HG03520 (cell line): Measurements from ENCODE around the gene CDKN2C.
"Not testable (repeated sequence)": the region's sequence is repeated elsewhere in the genome, so short reads cannot be mapped to it uniquely, and the experiment has no call there.

Experiments
- ATAC-seq: cut with Tn5 transposase; IDR thresholded peaks from one replicate; pipeline ENCODE4 v1.9.1; 2021; ENCODE audit warnings: mild to moderate bottlenecking, moderate library complexity; ENCODE audit not compliant: unreplicated experiment

The CDKN2C gene

DNA sequence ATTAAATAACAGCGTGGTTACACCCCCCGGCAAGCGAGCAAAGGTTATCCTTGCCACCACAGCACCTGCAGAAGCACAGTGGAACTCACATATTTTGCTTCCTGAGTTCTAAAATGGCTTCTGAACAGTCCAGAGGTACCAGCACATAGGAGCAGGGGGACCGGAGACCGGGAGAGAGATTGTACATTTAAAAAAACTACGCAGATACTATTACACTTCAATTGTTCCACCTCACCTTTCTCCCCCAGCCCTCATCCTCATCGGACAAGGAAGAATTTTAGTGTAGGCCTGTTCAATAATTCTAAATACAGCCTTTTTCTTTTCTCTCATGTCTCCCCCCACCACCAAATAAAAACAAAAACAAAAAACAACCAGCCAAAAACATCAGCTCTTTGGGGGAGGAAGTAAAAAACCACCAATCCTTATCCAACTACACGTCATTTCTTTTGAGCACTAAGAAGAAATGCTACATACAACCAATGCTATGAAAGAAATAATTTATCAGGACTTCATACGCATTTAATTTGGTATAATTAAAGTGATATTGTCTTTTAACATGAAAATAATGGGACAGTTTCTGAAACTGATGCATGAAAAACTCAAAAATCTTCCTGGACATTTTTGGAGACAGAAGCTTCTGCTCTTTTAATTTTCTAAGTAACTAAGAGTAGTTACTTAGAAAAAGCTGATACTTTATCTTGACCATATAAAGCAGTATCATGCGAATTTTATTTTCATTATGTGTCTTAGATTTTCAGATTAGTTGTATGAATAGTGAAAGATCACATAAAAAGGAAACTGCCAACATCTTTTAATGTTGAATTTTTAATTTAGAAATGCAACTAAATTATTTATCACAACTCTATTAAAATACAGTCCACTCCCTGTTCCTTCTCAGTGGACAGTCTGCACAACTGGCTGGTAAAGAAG, 9.1 kb downstream of the CDKN2C start:
- no peak for ATAC-seq

DNA sequence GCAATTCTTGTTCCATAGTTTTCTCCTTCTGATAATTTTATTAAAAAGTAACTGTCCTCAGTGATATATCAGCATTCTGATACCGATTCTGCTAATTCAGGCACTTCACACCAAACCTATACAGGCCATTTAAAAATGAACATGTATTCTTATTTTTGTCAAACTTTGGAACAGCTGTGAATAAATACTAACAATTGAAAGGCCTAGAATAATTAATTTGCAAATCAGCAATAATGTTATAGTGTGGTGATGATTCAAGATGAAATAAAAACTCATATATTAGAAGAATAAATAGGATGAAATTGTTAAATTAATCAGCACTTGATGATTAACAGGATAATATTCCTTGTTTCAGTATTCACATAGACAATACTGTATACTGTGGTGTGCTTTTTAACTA, 9.9 kb downstream of the CDKN2C start:
- ATAC-seq: no peak

DNA sequence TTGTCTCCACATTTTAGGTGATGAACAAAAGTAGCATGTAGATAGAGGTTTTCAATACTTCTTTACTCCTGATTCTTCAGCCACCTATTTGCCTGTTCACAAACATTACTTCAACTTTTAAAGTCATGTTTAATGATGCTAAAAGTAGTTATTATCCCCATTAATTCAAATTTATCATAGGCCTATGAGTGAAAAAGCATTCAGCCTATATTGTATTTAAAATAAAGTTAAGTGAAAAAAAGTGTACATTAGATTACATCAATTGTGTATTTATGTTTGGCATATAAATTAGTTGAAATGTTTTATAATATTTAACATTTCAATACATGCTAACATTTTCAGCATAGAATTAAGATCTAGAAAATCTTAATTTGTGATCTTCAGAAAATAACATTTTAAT, 10.5 kb downstream of the CDKN2C start:
- ATAC-seq: no peak

DNA sequence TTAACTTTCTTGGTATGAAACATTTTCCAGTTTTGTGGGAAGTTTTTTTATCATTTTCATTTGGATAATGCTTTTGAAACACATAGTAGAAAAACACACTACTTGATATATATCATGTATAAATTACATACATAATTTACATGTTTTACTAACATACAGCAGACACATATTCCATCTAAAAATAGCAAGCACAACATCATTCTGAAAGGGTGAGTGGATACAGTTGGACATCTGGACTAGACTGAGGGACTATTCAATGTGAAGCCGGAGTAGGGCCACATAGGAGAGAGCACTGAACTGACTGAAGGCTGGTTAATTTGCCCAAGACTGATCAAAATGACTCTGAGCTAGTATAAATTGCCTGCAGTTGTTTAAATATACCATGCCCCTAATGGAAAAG, 11.7 kb downstream of the CDKN2C start:
- no peak for ATAC-seq

DNA sequence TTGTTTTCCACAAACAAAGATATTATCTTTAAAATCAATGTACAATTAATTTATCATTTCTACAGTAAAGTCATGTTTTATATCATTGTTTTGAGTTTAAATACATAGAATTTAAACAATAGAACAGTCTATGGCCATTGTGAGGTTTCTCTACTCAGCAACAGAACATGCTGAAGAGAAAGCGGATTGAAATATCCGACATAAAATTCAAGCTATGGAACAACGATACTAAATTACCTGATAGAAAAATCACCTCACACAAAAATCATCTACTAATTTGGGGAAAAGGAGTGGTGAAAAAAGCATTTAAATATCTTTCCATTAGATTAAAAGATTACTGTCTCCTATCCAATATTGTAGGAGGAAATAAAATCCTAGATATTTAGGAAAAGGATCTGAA, 12.6 kb downstream of the CDKN2C start:
- no peak for ATAC-seq

DNA sequence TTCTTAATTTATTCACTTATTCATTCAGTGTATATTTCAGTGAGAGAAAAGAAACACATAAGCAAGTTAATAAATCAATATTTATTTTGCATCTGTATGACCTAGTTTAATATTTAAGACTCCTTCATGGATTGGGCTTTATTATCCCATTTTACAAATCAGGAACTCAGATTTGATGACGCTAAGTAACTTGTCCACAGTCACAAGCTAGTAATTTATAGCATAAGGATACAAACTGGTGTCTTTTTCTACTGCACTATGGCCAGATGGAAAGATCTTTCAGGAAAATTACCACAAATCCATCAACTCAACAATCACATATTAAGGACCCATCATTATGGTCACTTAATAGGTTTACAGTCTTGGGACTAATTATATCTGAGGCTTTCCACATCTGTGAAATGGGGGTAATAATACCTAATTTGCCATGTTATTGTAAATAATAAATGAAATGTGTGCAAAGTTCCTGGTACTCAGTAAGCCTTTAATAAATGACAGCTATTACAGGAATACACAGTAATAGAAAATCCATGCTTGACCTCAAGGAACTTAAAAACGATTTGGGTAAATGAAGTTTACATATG, 13.3 kb downstream of the CDKN2C start:
- ATAC-seq: no peak

DNA sequence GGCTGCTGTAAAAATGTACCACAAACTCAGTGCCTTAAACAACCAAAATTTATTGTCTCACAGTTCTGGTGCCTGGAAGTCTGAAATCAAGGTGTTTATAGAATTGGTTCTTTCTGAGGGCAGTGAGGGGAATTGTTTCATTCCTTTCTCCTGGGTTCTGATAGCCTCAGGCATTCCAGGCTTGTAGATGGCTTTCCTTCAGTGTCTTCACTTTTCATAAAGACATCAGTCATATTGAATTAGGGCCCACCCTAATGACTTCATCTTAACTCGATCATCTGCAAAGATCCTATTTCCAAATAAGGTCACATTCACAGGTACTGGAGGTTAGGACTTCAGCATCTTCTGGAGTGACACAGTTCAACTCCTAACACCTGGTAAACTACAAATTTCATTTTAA, 15.0 kb downstream of the CDKN2C start:
- ATAC-seq: no peak

DNA sequence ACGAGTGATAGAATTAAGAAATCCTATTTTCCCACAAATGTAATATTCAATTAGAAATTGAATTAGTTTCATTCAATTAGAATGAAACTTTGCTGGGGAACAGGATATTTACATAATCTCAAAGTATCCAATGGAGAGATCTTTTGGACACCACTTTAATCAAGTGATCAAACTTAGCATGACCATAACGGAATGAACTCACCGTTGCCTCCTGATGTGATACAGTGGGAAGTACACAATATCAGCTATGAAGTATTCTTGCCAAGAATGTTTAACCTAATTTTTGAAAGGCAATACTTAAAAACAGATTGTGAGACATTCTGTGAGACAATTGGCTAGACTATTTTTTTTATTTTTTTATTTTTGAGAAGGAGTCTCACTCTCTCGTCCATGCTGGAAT, 16.6 kb downstream of the CDKN2C start:
- ATAC-seq: no peak

DNA sequence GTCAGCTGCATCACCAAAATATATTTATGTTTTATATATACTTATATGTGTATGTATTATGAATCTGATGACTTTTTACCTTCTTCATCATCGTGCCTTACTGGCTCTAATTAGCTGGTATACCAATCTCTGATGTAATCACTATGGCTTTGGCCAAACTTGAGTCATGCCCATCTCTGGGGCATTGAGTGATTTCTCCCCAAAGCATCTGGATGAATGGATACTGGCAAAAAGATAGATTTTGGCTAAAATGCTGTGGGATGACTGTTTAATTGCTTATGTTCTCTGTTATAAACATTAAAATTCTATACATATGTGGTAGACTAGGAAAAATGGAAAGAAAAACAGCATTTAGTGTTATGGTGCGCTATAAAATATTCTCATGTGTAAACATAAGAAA, 19.6 kb downstream of the CDKN2C start:
- ATAC-seq: no peak

DNA sequence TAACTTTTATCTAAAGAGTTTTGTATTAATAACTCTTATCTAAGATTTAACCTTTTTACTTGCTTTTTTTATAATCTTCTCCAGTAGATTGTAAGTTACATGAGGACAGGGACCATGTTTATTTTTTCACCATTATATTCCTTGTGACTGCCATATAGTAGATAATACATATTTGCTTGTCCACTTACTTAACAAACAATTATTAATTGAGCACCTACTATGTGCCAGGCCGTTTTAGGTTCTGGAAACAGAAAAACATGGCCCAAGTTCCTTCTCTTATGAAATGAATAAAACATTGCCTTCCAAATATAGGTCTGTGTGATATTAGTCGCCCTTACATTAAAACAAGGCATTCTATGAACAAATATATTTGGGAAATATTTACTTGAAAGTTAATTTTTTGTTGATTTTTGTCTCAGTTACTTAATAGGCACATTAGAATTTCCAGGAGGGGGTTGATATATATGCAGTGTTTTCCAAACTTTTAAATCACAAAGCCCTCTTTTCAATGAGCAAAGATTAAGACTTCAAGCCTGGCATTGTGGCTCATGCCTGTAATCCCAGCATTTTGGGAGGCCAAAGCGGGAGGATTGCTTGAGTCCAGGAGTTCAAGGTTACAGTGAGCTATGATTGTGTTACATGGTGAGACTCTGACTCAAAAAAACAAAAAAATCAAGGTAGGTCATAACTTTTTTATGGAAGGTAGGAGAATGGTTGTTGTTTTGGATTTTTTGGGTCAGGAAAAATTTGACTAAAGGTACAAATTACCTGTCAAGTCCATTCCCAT, 22.7 kb downstream of the CDKN2C start:
- ATAC-seq: no peak

DNA sequence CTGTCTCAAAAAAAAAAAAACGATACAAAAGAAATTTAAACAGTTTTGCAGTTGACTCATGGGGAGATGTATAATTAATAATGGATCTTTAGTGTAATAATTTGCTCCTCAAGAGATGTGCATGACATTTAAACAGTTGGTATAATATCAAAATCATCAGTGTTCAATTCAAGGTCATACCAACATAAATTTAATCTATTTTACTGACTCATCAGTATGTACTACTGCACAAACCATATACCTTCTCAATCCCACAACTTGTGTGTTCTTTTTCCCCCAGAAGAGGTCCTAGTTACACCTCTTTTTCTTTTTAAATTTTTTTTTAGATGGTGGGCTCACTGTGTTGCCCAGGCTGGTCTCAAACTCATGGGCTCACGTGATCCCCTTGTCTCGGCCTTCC, 23.6 kb downstream of the CDKN2C start:
- ATAC-seq: no peak

DNA sequence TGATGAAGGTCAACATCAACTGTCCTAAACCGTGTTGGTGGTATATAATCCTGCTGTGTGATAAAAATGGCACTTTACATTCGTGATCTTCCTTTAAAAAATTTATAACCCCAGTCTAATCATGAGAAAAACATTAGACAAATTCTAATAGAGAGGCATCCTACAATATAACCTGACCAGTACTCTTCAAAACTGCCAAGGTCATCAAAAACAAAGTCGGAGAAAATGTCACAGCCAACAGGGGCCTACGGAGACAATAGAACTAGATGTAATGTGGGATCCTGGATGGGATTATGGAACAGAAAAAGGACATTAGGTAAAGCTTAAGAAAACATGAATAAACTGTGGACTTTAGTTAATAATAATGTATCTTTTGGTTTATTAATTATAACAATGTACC, 25.0 kb downstream of the CDKN2C start:
- no peak for ATAC-seq

DNA sequence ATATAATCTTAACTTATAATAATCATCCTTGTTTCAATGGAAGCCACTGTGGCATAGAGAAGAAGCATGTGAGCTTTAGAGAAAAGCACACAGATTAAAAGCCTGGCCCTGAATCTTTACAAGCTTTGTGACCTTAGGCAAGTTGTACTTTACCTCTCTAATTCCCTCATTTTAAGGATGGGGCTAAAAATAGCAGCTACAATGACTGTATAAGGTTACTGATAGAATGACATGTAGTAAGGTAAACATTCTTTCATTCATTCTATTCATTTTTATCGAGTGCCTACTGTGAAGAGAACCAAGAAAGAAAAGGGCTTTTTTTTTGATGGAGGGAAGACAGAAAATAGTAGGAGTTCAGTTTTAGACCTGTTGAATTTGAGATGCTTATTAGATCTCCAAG, 25.6 kb downstream of the CDKN2C start:
- no peak for ATAC-seq

DNA sequence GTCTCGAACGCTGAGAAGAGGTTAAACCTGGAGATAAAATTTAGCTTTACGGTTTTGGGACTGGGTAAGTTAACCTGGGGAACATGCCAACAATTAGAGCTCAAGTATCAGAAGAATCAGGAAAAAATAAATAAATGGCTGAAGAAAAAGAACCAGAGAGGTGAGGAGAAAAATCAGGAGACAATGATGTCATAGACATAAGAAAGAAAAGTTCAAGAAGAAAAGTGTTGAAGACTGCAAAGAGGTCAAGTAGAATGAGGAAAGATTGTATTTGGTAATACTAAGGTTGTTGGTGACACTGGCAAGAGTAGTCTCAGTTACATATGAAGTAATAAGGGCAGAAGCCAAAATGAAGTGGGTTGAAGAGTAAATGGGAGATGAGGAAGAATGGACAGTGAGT, 26.0 kb downstream of the CDKN2C start:
- ATAC-seq: no peak

DNA sequence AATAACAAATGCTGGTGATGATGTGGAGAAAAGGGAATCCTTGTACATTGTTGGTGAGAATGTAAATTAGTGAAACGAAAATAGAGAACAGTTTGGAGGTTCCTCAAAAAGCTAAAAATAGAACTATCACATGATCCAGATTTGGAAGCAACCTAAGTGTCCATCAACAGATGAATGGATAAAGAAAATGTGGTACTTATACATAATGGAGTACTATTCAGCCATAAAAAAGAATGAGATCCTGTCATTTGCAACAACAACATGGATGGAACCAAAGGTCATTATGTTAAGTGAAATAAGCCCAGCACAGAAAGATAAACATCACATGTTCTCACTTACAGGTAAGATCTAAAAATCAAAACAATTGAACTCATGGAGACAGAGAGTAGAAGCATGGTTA, 29.3 kb downstream of the CDKN2C start:
- ATAC-seq: not testable (repeated sequence)

DNA sequence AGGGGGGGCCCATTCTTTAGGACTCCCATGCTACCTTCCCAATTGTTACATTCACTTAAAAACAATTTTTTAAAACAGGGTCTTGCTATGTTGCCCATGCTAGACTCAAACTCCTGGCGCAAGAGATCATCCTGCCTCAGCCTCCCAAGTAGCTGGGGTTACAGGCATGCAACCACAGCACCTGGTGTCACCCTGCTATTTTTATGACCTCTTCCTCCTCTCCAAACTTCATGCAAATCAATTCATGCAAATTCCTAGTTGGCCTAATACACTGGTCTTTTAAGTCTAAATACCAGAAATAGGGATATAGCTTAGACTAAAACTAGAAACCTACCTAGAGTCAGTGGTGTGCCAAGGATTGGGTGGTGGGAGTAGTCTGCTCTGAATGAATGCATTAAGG, 30.1 kb downstream of the CDKN2C start:
- ATAC-seq: peak; percentile 46

DNA sequence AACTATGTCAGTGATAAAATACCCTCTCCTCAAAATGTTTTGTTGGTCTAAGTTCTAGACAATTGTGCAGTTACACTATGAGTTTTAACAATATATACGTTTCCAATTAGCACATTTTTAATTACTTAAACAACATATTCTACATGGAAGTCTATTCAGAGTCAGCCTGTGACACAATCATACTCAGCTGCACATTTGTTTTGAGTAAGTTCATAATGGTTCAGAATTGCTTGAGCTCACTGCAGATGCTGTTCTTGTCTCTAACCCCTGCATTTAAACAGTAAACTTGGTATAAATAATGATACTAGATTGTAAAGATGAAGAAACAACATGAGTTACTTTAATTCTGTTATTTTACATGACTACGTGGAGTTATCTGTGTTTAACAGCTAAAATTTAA, 30.6 kb downstream of the CDKN2C start:
- ATAC-seq: no peak

DNA sequence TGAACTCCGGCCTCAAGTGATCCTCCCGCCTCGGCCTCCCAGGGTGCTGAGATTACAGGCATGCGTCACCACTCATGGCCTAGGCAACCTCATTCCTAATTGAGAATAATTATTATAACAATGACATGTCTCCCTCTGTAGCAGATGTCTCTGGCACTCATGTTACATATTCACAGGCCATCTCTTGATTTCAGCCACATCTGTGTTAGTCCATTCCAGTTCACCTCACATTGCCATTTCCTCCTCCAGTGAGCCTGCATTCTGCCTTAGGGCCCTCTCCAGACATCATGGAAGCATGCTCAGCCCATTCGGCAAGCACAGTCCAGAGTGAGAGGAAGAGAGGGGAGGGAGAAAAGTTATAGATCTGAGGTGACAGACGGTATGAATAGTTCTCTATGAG, 32.5 kb downstream of the CDKN2C start:
- no peak for ATAC-seq

DNA sequence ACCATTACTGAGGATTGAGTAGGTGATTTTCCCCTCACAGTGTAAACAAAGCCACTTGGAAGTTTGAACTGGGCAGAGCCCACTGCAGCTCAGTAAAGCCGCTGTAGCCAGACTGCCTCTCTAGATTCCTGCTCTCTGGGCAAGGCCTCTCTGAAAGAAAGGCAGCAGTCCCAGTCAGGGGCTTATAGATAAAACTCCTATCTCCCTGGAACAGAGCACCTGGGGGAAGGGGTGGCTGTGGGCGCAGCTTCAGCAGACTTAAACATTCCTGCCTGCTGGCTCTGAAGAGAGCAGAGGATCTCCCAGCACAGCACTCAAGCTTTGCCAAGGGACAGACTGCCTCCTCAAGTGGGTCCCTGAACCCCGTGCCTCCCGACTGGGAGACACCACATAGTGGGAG, 35.5 kb downstream of the CDKN2C start:
- ATAC-seq: not testable (repeated sequence)

DNA sequence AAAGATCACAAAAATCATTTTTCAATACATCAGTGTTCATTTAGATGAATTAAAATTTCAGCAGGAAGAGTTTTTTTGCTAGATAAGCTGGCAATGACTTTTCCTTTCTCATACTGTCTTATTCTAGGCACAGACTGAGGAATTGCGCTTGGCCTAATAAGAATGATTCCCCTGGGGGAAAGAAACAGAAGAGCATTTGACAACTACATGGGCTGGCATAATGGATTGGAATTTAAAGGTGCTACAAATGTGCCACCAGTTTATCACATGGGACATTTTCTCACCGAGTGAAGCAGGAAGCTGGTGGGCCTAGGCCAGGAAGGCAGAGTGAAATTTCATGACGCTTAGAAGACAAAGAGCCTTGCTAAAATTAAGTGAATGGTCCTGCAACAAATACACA, 39.3 kb downstream of the CDKN2C start:
- no peak for ATAC-seq

DNA sequence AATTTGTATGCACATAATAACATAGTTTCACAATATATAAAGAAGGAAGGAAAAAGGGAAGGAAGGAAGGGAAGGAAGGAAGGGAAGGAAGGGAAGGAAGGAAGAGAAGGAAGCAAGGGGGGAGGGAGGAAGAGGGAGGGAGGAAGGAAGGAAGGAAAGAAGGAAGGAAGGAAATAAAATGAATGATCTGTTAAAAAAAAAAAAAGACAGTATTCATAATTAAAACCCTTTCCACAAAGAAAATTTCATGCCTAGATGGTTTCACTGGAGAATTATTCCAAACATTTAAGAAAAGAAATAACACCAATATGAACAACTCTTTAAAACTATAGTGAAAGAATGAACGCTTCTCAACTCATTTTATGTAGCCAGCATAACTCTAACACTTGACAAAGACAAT, 44.8 kb downstream of the CDKN2C start:
- no peak for ATAC-seq

DNA sequence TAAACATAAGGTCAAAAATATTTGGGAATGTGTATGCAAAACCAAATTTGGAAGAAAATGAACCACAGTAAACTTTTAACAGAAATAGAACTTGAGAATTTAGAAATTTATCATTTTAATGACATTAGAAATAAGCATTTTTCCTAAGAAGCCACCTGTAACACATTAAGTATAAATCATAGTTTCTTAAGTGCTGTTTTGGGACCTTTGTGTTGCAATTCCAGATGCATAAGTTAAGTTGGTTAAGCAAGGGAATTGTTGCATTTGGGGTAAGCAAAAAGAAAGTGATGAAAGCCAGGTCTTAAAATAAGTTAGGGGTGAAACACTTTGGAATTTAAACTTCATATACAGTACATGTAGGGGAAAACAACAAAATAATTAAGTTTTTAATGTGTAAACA, 49.8 kb downstream of the CDKN2C start:
- ATAC-seq: no peak
